ENCODE data around the gene EPHA8.

The EPHA8 gene

DNA sequence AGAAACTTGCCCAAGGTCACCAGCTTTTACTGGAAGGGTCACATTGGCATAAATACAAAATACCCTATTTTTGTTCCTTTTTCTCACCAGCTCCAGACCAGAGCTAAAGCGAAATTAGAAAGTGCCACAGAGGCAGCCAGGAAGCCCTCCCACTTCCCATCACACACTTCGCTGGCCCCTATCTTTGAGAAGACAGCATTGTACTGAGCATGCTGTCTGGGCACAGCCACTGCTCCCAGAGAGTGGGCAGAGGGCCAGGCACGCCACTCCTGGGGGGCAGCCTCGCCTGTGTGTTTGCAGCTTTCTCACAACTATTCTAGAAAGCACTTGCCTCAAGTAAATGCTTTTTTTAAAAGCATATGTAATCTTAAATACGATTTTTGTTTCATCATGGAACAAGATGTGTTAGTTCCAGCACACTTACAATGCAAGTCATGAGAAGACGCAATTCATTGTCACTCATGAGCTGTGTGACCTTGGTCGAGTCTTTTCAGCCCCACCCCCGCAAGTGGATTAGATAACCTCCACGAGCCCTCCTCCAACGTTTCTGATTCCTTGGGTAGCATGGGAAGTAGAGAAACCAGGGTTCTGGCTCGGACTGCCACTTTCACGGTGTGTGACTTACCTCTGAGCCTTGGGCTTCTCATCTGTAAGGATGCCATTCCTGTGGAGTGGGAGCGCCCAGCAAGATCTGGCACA is 25.7 kb upstream of the EPHA8 start:
- DNase-seq = no peak

- no peak for DNase-seq
Observed at GRCh38 chr1:22539510-22540118, 23.7 kb upstream of the EPHA8 start.

DNA sequence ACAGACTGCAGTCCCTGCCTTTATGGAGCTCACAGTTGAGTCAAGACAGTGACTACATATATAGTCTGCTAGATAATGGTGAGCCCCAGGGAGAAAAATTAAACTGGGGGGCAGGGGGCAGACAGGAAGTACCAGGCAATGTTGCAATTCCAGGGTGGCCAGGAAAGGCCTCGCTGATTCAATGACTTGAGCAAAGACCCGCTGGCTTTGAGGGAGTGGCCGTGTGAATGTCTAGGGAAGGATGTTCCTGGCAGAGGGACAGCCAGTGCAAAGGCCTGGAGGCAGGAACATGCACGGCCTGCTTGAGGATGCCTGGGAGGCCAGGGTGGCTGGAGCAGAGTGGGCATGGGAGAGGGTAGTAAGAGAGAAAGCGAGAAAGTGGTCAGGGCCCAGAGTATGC is 23.0 kb upstream of the EPHA8 start:
- DNase-seq = no peak

- no peak for DNase-seq
Observed at GRCh38 chr1:22542886-22543285, 20.4 kb upstream of the EPHA8 start.

GRCh38 chr1:22543679-22544078 is 19.6 kb upstream of the EPHA8 start:
- DNase-seq = no peak

GRCh38 chr1:22544606-22545005 is 18.7 kb upstream of the EPHA8 start:
- DNase-seq = no peak

- DNase-seq = no peak
Observed at GRCh38 chr1:22545141-22545540, 18.1 kb upstream of the EPHA8 start.

- DNase-seq = no peak
Observed at GRCh38 chr1:22547186-22547817, 16.0 kb upstream of the EPHA8 start.

GRCh38 chr1:22547818-22548462 is 15.3 kb upstream of the EPHA8 start:
- no peak for DNase-seq

DNA sequence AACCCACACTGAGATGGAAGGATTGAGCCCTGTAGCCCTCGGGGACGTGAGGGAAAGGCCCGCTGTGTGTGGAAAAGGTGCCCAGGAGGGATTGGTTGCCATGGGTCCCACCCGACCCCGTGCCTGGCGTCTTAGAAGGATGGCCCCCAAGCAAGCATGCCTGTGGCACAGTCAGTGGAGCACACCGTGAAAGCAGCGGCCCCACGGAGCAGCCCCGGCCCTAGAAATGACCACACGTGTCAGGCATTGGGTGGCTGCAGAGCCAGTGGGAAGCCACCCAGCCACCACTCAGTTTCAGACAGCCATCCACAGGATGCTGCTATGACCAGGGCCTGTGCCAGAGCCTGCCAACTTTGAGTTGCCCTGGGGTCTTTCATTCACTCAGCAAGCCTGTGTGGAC is 13.3 kb upstream of the EPHA8 start:
- no peak for DNase-seq

DNA sequence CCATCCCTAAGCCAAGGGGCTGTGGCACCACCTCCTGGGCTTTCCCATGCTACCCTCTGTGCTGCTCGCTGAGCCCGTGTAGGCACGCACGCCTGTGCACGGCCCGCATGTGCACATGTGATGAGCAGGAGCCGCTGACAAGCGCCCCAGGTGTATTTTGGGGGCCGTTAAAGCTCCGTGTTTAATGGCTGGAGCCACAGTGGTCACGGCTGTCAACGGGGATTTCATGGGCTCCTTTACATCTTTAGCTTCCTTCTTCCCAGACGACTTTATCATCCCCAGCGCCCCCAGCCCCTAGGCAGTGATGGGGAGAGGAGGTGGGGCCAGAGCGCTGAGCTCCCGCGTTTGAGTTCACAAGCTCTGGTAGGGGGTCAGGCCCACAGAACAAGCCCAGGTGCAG is 11.7 kb upstream of the EPHA8 start:
- DNase-seq = no peak

DNA sequence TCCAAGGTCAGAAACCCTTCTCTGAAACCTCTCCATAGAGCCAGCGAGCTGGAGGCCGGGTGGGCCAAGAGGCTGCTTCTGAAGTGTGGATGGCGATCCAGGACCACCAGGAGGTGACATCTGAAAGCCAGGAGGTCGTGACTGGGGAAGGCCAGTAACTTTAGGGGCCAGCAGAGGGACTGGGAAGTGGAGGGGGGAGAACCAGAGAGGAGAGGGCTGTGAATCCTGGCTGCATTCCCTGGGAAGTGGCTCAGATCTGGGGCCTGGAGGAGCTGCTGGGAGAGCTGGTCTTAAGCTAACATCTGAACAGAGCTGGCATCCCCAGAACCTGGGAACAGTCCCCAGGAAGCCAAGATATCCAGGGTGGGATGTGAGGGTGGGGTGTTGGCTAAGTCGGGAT is 11.3 kb upstream of the EPHA8 start:
- DNase-seq = no peak

DNA sequence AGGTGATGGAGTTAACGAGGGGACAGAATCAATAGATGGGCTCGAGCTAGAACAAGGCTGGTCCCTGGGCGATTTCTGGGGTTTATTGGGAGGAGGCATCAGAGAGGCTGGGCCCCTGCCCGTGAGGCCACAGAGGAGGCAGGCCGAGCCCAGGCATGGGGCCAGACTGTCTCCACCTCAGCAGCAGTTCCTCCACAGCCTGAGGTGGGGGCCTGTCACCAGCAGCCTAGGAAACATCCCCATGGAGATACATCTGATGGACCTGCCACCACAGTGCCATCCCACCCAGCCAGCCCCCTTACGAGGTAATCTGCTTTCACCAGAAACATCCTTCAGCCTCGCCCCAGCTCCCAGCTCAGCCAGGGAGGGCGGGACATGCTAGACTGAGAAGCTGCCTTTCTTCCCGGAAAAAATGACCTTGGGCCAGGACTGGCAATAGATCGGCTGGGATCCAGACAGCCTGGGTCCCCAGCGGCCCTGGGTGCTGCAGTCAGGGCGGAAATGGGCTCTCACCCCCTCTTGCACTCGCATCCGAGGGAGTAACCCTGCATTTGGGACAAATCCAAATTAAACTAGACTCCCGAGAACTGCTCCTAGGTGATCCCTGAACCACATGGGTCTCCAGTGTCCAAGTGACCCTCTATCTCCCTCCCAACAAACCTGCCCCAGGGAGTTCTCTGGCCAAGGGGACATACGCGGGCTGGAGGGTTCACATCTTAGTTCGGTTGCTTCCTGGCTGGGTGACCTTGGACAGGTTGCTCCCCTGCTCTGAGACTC is 10.0 kb upstream of the EPHA8 start:
- no peak for DNase-seq

GRCh38 chr1:22553991-22554522 is 9.2 kb upstream of the EPHA8 start:
- no peak for DNase-seq

DNA sequence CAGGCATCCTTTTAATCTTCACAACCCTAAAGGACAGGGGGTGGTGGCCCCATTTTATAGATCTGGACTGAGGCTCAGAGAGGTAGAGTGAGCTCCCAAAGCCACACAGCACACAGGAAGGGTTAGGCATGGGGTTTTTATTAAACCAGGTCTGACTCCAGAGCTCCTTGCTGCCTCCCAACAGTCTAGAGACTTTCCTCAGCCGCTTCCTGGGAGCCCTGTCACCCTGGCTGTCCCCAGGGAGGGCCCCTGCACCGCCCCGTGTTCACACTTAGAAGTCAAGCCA is 8.0 kb upstream of the EPHA8 start:
- no peak for DNase-seq

GRCh38 chr1:22556391-22557104 is 6.7 kb upstream of the EPHA8 start:
- DNase-seq = no peak

- no peak for DNase-seq
Observed at GRCh38 chr1:22557341-22557950, 5.8 kb upstream of the EPHA8 start.

DNA sequence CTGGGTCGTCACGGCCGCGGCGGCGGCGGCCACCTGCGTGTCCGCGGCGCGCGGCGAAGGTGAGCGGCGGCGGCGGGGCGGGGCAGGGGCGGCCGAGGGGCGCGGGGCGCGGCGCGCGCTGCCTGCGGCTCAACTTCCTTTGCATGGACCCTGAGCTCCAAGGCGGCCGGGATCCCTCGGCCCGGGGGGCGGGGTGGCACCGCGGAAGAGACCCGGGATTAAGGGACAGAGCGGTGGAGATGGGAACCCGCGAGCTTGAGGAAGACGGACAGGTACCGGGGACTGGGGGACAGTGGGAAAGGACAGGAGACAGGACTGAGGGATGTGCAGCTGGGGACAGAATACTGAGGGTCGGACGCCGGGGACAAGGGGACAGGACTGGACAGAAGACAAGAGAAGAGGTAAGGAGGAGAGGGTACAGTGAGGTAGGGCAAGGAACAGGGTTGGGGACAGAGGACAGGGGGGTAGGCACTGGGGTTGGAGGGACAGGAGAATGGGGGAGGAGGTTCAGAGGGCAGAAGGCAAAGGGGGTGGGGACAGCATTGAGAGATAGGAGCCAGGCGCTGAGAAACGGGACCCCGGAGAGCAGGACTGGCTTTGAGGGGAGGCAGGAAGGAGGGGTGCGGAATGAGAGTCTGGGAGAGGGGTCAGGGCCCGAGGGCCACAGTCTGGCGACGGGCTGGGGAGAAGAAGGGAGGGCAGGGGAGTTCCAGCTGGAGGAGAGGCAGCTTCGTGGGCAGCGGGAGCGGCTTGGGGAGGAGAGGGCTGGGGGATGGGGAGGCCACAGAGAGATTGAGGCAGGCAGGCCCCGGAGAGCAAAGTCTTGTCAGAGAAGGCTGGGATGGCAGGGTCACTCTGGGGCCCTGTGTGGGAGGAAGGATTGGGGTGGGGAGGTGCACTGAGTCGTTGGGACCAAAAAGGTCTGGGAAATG is 648 bp downstream of the EPHA8 start:
- DNase-seq = no peak

DNA sequence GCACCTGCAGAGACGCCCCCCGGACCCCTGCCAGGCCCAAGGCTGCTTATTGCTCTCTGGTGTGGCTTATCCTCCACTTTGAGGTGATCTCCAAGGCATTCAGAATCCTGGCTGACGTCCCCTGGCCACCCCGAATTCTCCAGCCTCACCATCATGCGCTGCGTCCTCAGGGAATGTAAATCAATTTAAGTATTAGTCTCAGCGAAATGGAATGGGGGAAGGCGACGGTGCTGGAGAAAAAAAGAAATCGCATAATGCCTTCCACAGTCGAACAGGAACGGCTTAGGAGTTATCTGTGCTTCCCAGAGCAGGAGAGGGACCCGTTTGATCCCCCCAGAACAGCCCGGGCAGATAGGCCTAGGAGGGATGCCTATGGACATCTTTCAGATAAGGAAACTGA is 2.9 kb downstream of the EPHA8 start:
- DNase-seq = no peak

DNA sequence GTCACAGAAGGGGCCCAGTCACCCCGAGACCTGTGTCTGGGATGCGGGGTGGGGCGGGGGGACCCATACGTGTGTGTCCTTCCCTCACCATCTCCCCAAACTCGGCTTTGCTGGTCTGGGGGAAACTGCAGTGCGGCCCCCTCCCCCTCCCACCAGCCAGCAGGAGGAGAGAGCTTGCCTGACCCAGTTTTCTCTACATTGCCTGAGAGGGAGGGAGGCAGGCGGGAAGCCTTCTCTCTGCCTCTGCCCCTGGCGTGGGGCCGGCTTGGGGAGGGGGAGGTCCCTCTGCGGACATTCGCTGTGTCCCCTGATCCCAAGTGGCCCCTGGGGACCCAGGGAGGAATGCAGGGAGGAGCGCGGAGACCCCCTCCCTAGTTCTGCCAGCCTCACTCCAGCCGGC is 3.9 kb downstream of the EPHA8 start:
- no peak for DNase-seq

DNA sequence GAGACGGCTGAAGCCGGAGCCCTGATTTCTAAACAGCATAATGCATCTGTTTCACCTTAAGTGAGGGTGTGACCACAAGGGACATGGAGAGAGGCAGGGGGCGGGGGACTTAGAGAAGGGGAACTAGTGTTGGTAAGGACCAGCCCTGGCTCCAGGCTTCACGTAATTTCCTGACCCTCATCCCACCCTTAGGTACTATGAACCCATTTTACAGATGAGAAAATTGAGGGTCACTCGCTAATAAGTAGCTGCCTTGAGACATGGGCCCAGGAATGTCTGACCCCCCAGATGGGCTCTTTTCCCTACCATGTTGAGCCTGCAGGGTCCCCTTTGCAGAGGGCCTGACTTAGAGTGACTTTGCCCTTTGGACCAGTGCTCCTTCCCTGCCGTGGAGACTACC is 4.7 kb downstream of the EPHA8 start:
- DNase-seq = no peak
